Measurements from ENCODE around the gene DNPH1. TPM values are rescaled to one million over a fixed set of nuclear protein-coding genes. Genes with fewer than 3 reads are reported as not detected.

The DNPH1 gene
- total RNA-seq, 1 experiment from 2014 or later: 43.5 TPM

DNA sequence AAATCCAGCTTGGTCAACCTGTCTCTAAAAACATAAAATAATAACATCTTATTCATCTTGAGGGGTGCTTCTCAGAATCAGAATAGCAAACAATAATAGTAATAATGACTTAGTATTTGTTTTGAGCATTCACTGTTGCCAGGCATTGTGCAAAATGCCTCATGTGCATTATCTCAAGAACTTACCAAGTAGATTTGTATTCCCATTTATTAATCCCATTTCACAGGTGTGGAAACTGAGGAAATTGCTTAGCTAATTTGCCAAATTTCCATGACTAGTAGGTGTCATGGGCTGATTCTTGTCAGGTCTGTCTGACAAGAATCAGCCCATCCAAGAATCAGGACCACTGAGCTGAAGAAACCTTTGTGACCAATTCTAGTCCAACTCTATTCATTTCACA lies 19.5 kb upstream of the DNPH1 start:
- no peak for TF ChIP-seq EZH2 (IDR thresholded peaks at IDR 0.05; ENCODE audit: low read depth)
- TF ChIP-seq, protein P1, sequence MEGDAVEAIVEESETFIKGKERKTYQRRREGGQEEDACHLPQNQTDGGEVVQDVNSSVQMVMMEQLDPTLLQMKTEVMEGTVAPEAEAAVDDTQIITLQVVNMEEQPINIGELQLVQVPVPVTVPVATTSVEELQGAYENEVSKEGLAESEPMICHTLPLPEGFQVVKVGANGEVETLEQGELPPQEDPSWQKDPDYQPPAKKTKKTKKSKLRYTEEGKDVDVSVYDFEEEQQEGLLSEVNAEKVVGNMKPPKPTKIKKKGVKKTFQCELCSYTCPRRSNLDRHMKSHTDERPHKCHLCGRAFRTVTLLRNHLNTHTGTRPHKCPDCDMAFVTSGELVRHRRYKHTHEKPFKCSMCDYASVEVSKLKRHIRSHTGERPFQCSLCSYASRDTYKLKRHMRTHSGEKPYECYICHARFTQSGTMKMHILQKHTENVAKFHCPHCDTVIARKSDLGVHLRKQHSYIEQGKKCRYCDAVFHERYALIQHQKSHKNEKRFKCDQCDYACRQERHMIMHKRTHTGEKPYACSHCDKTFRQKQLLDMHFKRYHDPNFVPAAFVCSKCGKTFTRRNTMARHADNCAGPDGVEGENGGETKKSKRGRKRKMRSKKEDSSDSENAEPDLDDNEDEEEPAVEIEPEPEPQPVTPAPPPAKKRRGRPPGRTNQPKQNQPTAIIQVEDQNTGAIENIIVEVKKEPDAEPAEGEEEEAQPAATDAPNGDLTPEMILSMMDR (conservative IDR thresholded peaks at IDR 0.05): no peak
- H3K79me2 ChIP-seq (ENCODE audit: low read depth): no peaks in the 10 kb centered on the region
- intact Hi-C loops (cut with micrococcal nuclease; ENCODE audit: unreplicated experiment): no loop called here
- no peak overlapping the region for H3K4me2 ChIP-seq
- H3K27ac ChIP-seq: no peak overlapping the region
- CTCF ChIA-PET: no interaction called here
- no peaks in the 10 kb centered on the region for H3K4me1 ChIP-seq (replicated peaks; ENCODE audit: insufficient read depth)
- no peak overlapping the region for H3K4me3 ChIP-seq
- POLR2A ChIA-PET (ENCODE audit: unreplicated experiment): no interaction called here
- peaks cover 20% of the 10 kb centered on the region for H3K27me3 ChIP-seq (ENCODE audit: insufficient read depth, low read depth)
- no peak for DNase-seq
- no peaks in the 10 kb centered on the region for H3K36me3 ChIP-seq (ENCODE audit: low read depth)
- no peaks in the 10 kb centered on the region for H4K20me1 ChIP-seq (ENCODE audit: insufficient read depth)
- H2AFZ ChIP-seq: no peak overlapping the region
- H3K9me2 ChIP-seq (ENCODE audit: insufficient read depth): no peaks in the 10 kb centered on the region
- H3F3A ChIP-seq (ENCODE audit: insufficient read depth, low read depth): no peaks in the 10 kb centered on the region; the same call in 1 of the 2 replicates
- BruUV-seq (replicated peaks): no TSS peak
- H3K9me3 ChIP-seq (ENCODE audit: insufficient read depth, low read depth): no peaks in the 10 kb centered on the region

DNA sequence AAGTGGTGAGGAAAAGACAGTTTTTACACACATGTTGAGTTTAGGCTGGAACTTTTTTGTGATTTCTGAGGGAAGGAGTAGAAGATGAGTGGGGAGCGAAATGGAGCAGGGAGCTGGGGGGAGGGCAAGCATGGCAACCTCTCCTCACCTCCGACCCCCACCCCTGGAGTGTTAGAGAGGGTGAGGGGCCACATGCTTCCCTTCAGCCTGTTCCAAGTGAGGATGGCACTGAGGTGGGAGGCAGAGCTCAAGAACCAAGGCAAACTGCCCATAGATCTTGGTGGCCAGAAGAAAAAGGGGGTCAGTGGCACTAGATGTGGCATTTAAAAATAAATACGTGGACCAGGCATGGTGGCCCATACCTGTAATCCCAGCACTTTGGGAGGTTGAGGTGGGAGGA lies 18.8 kb upstream of the DNPH1 start:
- Histone ChIP-seq H4K20me1 (ENCODE audit: insufficient read depth) (no peaks in the 10 kb centered on the region), H3K4me3 (no peak overlapping the region), H3K36me3 (ENCODE audit: low read depth) (no peaks in the 10 kb centered on the region), H3K9me3 (ENCODE audit: insufficient read depth, low read depth) (no peaks in the 10 kb centered on the region), H3K4me1 (replicated peaks; ENCODE audit: insufficient read depth) (no peaks in the 10 kb centered on the region), H2AFZ (peak overlapping the region; percentile 82; the same call in 1 of the 2 replicates), H3K4me2 (no peak overlapping the region; the same call in 1 of the 2 replicates), H3K79me2 (ENCODE audit: low read depth) (no peaks in the 10 kb centered on the region), H3K9me2 (ENCODE audit: insufficient read depth) (no peaks in the 10 kb centered on the region), H3F3A (ENCODE audit: insufficient read depth, low read depth) (no peaks in the 10 kb centered on the region; the same call in 1 of the 2 replicates), H3K27me3 (ENCODE audit: insufficient read depth, low read depth) (peaks cover 22% of the 10 kb centered on the region), H3K27ac (no peak overlapping the region)
- no peak for TF ChIP-seq EZH2 (IDR thresholded peaks at IDR 0.05; ENCODE audit: low read depth)
- TF ChIP-seq, protein P1 (conservative IDR thresholded peaks at IDR 0.05): no peak
- DNase-seq: no peak
- no TSS peak for BruUV-seq (replicated peaks)
- ChIA-PET CTCF (no interaction called here), POLR2A (ENCODE audit: unreplicated experiment) (no interaction called here)
- intact Hi-C loops (cut with micrococcal nuclease; ENCODE audit: unreplicated experiment): no loop called here

DNA sequence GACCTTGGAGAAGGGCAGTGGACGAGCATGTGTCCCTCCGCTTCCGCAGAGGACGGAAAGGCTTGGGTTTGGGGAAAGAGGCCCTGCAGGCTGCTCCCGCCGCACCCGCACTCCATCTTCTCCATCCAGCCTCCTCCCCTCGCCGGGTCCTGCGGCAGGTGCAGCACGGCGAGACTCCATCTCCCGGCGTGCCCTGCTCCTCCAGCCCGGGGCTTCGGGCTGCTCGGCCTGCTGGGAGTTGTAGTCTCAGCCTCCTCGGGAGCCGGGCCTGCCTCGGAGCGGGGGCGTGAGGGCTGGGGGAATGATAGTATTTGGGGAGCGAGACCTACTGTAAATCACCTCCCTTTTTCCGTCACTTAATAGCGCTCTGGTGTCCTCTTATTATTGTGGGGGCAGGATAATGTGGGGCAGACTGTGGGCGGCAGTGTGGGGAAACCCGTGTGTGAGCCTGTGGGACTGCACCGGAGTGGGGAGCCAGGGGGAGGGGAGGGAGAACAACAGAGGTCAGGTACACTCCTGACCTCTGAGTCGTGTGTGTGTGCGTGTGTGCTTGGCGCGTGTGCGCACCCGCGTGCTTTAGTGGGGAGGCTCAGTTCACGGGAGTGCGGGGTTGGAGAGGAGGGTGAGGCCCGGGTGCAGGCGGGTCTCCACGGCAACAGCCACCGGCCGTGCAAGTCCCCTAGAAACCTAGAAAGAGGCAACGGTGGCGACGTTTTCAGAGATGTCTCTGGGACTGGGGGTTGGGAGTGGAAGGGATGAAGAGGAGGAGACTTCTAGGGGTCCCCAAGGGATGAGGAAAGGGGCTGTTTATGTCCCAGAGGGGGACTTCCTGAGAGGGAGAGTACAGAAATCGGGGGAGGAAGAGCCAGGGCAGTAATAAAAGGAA lies 18.1 kb upstream of the DNPH1 start:
- Histone ChIP-seq H4K20me1 (ENCODE audit: insufficient read depth) (no peaks in the 10 kb centered on the region), H3K4me3 (peak overlapping the region; percentile 52), H3K9me3 (ENCODE audit: insufficient read depth, low read depth) (no peaks in the 10 kb centered on the region), H3K27me3 (ENCODE audit: insufficient read depth, low read depth) (peaks cover 26% of the 10 kb centered on the region), H2AFZ (peak overlapping the region; percentile 82), H3K36me3 (ENCODE audit: low read depth) (no peaks in the 10 kb centered on the region), H3K9me2 (ENCODE audit: insufficient read depth) (no peaks in the 10 kb centered on the region), H3F3A (ENCODE audit: insufficient read depth, low read depth) (no peaks in the 10 kb centered on the region; the same call in 1 of the 2 replicates), H3K4me1 (replicated peaks; ENCODE audit: insufficient read depth) (no peaks in the 10 kb centered on the region), H3K4me2 (peak overlapping the region; percentile 84), H3K79me2 (ENCODE audit: low read depth) (no peaks in the 10 kb centered on the region), H3K27ac (no peak overlapping the region)
- POLR2A ChIA-PET (ENCODE audit: unreplicated experiment): interaction anchor here (0.6 kb wide), 1 partner anchor 18 kb away, joined by 3 read pairs; the partner anchor contains the start of gene DNPH1
- intact Hi-C loops (cut with micrococcal nuclease; ENCODE audit: unreplicated experiment): no loop called here
- CTCF ChIA-PET: no interaction called here
- DNase-seq: peak; percentile 44 to 75
- TF ChIP-seq, protein P1 (conservative IDR thresholded peaks at IDR 0.05): no peak
- no peak for TF ChIP-seq EZH2 (IDR thresholded peaks at IDR 0.05; ENCODE audit: low read depth)
- BruUV-seq (replicated peaks): no TSS peak

All from PC-9 (cell line).